Neural cell (in vitro differentiated cells): ENCODE measurements around the gene SPINDOC.

Source experiments
- EZH2 ChIP-seq: fragments of 200-600, 300-800 bp; shearing (Covaris generic), sonication (generic); IDR thresholded peaks from 2 replicates; pipeline ENCODE4 v1.6.1; 2014; ENCODE audit warnings: antibody characterized with exemption, low read length, borderline replicate concordance, mild to moderate bottlenecking; ENCODE audit not compliant: insufficient read depth, poor library complexity, severe bottlenecking
- MXI1 ChIP-seq: fragments of 450-650 bp; conservative IDR thresholded peaks from 2 replicates; pipeline ENCODE4 v1.6.1; 2014; ENCODE audit warnings: antibody characterized with exemption, mild to moderate bottlenecking; ENCODE audit not compliant: poor library complexity, severe bottlenecking
- POLR2AphosphoS5 ChIP-seq: IDR thresholded peaks from 2 replicates; pipeline ENCODE4 v1.6.1; 2012
- TAF1 ChIP-seq: IDR thresholded peaks from 2 replicates; pipeline ENCODE4 v1.6.1; 2012; ENCODE audit warnings: low read depth
- TF ChIP-seq, protein P1 (sequence below): fragments of 450-650 bp; IDR thresholded peaks from 2 replicates; pipeline ENCODE4 v1.5.1; 2014; ENCODE audit warnings: antibody characterized with exemption, mild to moderate bottlenecking, moderate library complexity; ENCODE audit not compliant: poor library complexity, severe bottlenecking
- TF ChIP-seq, protein P2 (sequence below): IDR thresholded peaks from 2 replicates; pipeline ENCODE4 v1.6.1; 2012; ENCODE audit warnings: borderline replicate concordance

DNA sequence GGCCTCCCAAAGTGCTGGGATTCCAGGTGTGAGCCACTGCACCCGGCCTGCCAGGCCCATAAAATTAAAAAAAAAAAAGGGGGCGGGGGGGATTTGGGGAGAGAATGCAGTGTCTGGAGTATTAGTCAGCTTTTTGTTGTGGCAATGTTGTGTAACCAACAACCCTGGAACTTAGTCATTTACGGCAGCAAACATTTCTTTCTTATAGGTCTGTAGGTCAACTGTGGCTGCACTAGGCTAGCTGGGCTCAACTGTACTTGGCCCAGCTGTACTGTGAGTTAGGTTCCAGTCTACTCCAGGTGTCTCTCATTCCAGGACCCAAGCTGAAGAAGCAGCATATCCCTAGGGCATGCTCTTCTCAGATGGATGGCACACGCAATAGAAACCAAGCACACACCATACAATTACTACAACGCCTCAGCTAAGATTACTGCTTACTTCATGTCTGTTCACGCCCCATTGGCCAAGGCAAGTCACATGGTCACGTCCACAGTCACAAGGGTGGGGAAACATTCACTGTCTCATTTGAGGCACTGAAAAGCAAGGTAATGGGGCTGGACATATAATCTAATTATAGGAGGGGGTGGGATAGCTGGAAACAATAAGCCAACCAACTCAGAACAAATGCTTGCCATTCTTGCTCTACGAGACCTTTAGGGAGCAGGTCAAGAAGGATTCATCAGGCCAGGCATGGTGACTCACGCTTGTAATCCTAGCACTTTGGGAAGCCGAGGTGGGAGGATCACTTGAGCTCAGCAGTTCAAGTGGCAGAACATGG, 10.4 kb upstream of the SPINDOC start:
- TF ChIP-seq, protein P1, sequence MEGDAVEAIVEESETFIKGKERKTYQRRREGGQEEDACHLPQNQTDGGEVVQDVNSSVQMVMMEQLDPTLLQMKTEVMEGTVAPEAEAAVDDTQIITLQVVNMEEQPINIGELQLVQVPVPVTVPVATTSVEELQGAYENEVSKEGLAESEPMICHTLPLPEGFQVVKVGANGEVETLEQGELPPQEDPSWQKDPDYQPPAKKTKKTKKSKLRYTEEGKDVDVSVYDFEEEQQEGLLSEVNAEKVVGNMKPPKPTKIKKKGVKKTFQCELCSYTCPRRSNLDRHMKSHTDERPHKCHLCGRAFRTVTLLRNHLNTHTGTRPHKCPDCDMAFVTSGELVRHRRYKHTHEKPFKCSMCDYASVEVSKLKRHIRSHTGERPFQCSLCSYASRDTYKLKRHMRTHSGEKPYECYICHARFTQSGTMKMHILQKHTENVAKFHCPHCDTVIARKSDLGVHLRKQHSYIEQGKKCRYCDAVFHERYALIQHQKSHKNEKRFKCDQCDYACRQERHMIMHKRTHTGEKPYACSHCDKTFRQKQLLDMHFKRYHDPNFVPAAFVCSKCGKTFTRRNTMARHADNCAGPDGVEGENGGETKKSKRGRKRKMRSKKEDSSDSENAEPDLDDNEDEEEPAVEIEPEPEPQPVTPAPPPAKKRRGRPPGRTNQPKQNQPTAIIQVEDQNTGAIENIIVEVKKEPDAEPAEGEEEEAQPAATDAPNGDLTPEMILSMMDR, result no peak
- no peak for TF ChIP-seq TAF1
- TF ChIP-seq, protein P2, sequence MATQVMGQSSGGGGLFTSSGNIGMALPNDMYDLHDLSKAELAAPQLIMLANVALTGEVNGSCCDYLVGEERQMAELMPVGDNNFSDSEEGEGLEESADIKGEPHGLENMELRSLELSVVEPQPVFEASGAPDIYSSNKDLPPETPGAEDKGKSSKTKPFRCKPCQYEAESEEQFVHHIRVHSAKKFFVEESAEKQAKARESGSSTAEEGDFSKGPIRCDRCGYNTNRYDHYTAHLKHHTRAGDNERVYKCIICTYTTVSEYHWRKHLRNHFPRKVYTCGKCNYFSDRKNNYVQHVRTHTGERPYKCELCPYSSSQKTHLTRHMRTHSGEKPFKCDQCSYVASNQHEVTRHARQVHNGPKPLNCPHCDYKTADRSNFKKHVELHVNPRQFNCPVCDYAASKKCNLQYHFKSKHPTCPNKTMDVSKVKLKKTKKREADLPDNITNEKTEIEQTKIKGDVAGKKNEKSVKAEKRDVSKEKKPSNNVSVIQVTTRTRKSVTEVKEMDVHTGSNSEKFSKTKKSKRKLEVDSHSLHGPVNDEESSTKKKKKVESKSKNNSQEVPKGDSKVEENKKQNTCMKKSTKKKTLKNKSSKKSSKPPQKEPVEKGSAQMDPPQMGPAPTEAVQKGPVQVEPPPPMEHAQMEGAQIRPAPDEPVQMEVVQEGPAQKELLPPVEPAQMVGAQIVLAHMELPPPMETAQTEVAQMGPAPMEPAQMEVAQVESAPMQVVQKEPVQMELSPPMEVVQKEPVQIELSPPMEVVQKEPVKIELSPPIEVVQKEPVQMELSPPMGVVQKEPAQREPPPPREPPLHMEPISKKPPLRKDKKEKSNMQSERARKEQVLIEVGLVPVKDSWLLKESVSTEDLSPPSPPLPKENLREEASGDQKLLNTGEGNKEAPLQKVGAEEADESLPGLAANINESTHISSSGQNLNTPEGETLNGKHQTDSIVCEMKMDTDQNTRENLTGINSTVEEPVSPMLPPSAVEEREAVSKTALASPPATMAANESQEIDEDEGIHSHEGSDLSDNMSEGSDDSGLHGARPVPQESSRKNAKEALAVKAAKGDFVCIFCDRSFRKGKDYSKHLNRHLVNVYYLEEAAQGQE, result no peak
- no peak for TF ChIP-seq MXI1
- no peak for TF ChIP-seq POLR2AphosphoS5
- TF ChIP-seq EZH2, result no peak
